Glutamatergic neuron (in vitro differentiated cells): ENCODE results near the gene IKBKE. TPM values are rescaled to one million over a fixed set of nuclear protein-coding genes. Genes with fewer than 3 reads are reported as not detected.

Source experiments
- DNase-seq: peaks from one replicate; pipeline ENCODE4 v3.0.0; 2022
- H3K27ac Mint-ChIP-seq: one replicate; pipeline ENCODE4 v1.8.0; 2020; ENCODE audit warnings: mild to moderate bottlenecking, mixed read lengths, inconsistent platforms; ENCODE audit not compliant: unreplicated experiment
- H3K27me3 Mint-ChIP-seq: one replicate; pipeline ENCODE4 v1.8.0; 2020; ENCODE audit warnings: mild to moderate bottlenecking, moderate library complexity, mixed read lengths, inconsistent platforms; ENCODE audit not compliant: unreplicated experiment
- H3K36me3 Mint-ChIP-seq: one replicate; pipeline ENCODE4 v1.8.0; 2020; ENCODE audit warnings: mild to moderate bottlenecking, mixed read lengths, inconsistent platforms; ENCODE audit not compliant: unreplicated experiment
- H3K4me1 Mint-ChIP-seq: one replicate; pipeline ENCODE4 v1.8.0; 2020; ENCODE audit warnings: mild to moderate bottlenecking, low read depth, mixed read lengths, inconsistent platforms; ENCODE audit not compliant: unreplicated experiment
- H3K4me3 Mint-ChIP-seq: one replicate; pipeline ENCODE4 v1.8.0; 2020; ENCODE audit warnings: mild to moderate bottlenecking, mixed read lengths, inconsistent platforms; ENCODE audit not compliant: unreplicated experiment
- H3K9me3 Mint-ChIP-seq: one replicate; pipeline ENCODE4 v1.8.0; 2020; ENCODE audit warnings: mild to moderate bottlenecking, moderate library complexity, mixed read lengths, inconsistent platforms; ENCODE audit not compliant: unreplicated experiment
- total RNA-seq: library from RNA; stranded (reverse); fragmentation: NEBNext Ultra II Directional; extraction: Animal tissue kit (Norgen Biotek cat#: 25700); gene quantifications from one replicate; pipeline ENCODE4 v1.2.1, GENCODE V29; 2021; ENCODE audit not compliant: unreplicated experiment
- TF ChIP-seq, protein P1 (sequence below): fragments of 200-600 bp; sonication (generic); IDR thresholded peaks from one replicate; pipeline ENCODE4 v1.5.0; 2021; ENCODE audit not compliant: partially characterized antibody, unreplicated experiment

The IKBKE gene
- total RNA-seq, 1 donor from 2014 or later: 0.20 TPM

DNA sequence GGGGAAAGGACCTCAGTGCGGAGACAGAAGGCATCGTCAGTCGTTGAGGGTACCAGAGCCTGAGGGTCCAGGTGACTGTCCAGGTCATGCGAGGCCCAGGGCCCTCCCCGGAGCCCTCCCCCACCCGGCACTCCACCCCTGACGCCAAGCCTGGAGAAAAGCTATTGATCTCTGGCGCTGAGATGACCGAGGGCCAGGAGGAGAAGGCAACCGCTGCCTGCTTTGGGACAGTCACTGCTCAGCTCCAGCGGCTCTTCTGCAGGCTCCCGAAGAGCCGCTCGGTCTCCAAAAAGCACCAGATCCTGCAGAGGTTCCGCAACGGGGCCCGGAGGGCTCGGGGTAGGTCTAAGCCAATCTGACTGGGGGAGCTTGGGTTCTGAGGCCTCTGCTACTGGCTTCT is 47.9 kb downstream of the IKBKE start:
- Mint-ChIP-seq H3K4me3 (peak overlapping the region; percentile 75), H3K27me3 (peaks cover 8% of the 10 kb centered on the region), H3K27ac (peak overlapping the region; percentile 74), H3K36me3 (no peaks in the 10 kb centered on the region), H3K4me1 (peaks cover 68% of the 10 kb centered on the region), H3K9me3 (no peaks in the 10 kb centered on the region)
- DNase-seq: peak; percentile 48
- TF ChIP-seq, protein P1, sequence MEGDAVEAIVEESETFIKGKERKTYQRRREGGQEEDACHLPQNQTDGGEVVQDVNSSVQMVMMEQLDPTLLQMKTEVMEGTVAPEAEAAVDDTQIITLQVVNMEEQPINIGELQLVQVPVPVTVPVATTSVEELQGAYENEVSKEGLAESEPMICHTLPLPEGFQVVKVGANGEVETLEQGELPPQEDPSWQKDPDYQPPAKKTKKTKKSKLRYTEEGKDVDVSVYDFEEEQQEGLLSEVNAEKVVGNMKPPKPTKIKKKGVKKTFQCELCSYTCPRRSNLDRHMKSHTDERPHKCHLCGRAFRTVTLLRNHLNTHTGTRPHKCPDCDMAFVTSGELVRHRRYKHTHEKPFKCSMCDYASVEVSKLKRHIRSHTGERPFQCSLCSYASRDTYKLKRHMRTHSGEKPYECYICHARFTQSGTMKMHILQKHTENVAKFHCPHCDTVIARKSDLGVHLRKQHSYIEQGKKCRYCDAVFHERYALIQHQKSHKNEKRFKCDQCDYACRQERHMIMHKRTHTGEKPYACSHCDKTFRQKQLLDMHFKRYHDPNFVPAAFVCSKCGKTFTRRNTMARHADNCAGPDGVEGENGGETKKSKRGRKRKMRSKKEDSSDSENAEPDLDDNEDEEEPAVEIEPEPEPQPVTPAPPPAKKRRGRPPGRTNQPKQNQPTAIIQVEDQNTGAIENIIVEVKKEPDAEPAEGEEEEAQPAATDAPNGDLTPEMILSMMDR: no peak

DNA sequence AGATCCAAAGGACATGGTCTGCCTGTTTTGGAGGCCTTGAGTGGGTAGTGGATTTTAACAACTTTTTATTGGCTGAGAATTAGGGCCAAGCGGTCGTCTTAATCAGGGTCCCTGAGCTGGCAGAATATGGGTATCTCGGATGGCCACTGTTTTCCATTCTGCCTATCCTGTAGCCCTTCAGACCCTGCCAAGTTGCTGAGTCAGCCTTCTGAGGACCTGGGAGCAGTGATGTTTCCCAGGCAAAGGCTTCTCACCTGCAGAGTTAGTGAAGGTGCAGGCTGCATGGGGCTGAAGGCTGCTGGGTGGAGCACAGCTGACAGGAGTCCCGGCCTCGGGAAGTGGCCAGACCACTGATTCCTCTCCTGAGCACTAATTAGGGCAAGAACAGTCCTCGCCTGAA is 48.5 kb downstream of the IKBKE start:
- TF ChIP-seq, protein P1: no peak
- H3K27ac Mint-ChIP-seq: peak overlapping the region; percentile 74
- H3K4me3 Mint-ChIP-seq: peak overlapping the region; percentile 75
- DNase-seq: no peak
- no peaks in the 10 kb centered on the region for H3K36me3 Mint-ChIP-seq
- H3K9me3 Mint-ChIP-seq: no peaks in the 10 kb centered on the region
- H3K27me3 Mint-ChIP-seq: peaks cover 8% of the 10 kb centered on the region
- H3K4me1 Mint-ChIP-seq: peaks cover 63% of the 10 kb centered on the region

DNA sequence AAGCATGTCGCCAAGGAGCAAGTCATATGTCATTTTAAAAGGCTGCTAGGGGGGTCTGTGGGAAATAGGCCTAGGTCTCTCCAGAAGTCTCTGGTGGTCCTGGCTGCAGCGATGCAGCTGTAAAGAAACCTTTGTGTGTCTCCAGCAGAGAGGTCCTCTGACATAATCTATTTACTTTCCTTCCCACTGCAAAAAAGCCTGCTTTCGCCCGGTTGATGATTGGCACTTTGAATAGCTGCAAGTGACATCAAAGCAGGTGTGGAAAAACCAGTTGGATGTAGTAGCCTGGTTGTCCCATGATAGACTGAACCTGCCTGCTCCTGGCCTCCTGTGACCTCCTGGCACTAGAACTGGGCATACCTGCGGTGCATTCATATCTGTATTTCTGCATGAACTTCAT is 50.9 kb downstream of the IKBKE start:
- H3K4me3 Mint-ChIP-seq: no peak overlapping the region
- no peak for DNase-seq
- H3K27ac Mint-ChIP-seq: no peak overlapping the region
- H3K36me3 Mint-ChIP-seq: no peaks in the 10 kb centered on the region
- peaks cover 3% of the 10 kb centered on the region for H3K27me3 Mint-ChIP-seq
- TF ChIP-seq, protein P1: no peak
- H3K9me3 Mint-ChIP-seq: peaks cover 2% of the 10 kb centered on the region
- peaks cover 46% of the 10 kb centered on the region for H3K4me1 Mint-ChIP-seq

DNA sequence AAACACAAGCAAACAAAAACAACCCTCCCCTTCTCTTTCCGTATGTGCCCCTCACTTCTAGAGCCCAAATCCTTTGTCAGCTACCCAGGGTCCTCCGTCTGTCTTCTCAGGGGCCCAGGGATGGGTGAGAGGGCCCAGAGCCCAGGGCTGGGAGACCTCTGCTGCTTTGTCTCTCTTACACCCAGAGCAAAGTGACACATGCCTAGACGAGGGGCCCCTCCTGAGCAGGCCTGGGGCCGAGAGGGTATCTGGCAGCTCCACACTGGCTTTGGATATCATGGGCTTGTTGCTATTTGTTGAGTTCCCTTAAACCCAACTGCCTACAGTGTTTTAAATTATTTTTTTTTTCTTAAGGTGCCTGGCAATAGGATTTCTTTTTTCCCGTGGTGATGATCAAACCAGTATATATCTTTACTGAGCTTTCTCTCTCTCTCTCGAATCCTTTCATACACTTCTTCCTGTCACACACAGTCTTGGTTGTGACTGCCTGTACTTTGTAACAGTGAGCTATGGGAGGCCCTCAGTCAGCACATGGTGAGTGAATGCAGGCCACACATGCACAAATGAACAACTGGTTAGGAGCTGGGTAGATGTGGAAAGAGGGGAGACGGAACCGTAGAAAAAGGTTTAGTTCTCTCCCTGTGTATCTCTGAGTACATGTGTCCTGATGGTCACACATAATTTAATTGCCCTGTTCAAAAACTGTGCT is 51.6 kb downstream of the IKBKE start:
- H3K27ac Mint-ChIP-seq: no peak overlapping the region
- H3K36me3 Mint-ChIP-seq: no peaks in the 10 kb centered on the region
- TF ChIP-seq, protein P1: no peak
- peaks cover 3% of the 10 kb centered on the region for H3K27me3 Mint-ChIP-seq
- peaks cover 49% of the 10 kb centered on the region for H3K4me1 Mint-ChIP-seq
- peak overlapping the region; percentile 6 for H3K4me3 Mint-ChIP-seq
- peaks cover 2% of the 10 kb centered on the region for H3K9me3 Mint-ChIP-seq
- DNase-seq: no peak

DNA sequence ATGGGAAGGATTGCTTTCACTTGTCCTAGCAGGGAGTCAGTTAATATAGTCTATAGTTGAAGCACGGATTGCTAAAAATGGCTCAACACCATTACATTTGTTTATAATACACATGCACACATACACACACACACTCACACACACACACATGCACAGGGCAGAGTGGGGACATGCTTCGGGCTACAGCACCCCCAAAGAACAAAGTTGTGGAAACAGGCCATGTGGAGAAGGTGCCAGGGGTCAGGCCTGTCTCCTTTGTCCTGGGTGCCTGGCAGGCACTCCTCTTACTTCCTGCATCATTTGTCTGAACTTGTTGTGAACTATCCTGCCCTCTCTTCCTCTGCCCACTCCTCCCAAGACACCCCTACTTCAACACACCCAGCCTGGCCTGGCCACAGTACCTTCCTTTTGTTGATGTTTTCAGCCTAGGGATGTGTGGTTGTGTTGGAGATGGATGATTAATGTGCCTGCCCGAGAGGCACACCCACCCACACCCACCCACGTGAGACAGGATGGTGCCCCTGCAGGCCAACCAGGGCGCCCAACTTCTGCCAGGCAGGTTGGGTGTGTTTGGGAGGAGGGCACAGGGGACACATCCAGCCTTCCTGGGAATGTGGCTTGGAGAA is 54.6 kb downstream of the IKBKE start:
- Mint-ChIP-seq H3K27me3 (peaks cover 6% of the 10 kb centered on the region), H3K4me1 (peaks cover 26% of the 10 kb centered on the region), H3K4me3 (no peak overlapping the region), H3K9me3 (peaks cover 2% of the 10 kb centered on the region), H3K27ac (no peak overlapping the region), H3K36me3 (no peaks in the 10 kb centered on the region)
- DNase-seq: no peak
- TF ChIP-seq, protein P1: no peak
